GM12875 (cell line): Measurements from ENCODE around the gene EGFL8.

Experiments
- H3K4me3 ChIP-seq: one replicate; pipeline ENCODE4 v1.5.1; 2011; ENCODE audit warnings: low read depth, low read length, control low read depth
- TF ChIP-seq, protein P1 (sequence below): IDR thresholded peaks from 2 replicates; pipeline ENCODE4 v1.5.1; 2011; ENCODE audit warnings: low read depth, mild to moderate bottlenecking, control low read depth, inconsistent platforms, low read length, moderate library complexity, borderline replicate concordance; ENCODE audit not compliant: insufficient read depth

The EGFL8 gene

DNA sequence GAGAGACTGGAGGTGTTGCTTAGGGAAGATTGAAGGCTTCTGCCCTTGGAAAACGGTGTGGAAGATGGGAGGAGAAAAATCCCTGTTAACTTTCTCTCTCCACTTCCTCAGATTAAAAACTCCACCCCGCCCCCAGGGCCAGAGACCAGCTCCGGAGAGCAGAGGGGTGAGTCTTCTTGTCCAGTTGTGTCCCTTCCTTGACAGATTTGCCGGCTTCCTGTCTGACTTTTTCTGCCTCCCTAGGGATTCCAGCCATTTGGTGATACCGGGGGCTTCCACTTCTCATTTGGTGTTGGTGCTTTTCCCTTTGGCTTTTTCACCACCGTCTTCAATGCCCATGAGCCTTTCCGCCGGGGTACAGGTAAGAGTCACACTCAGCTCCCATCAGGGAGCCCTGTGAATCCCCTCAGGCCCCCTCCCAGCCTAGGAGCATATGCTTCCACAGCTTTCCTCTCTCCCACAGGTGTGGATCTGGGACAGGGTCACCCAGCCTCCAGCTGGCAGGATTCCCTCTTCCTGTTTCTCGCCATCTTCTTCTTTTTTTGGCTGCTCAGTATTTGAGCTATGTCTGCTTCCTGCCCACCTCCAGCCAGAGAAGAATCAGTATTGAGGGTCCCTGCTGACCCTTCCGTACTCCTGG, 15.5 kb downstream of the EGFL8 start:
- TF ChIP-seq, protein P1, sequence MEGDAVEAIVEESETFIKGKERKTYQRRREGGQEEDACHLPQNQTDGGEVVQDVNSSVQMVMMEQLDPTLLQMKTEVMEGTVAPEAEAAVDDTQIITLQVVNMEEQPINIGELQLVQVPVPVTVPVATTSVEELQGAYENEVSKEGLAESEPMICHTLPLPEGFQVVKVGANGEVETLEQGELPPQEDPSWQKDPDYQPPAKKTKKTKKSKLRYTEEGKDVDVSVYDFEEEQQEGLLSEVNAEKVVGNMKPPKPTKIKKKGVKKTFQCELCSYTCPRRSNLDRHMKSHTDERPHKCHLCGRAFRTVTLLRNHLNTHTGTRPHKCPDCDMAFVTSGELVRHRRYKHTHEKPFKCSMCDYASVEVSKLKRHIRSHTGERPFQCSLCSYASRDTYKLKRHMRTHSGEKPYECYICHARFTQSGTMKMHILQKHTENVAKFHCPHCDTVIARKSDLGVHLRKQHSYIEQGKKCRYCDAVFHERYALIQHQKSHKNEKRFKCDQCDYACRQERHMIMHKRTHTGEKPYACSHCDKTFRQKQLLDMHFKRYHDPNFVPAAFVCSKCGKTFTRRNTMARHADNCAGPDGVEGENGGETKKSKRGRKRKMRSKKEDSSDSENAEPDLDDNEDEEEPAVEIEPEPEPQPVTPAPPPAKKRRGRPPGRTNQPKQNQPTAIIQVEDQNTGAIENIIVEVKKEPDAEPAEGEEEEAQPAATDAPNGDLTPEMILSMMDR, result no peak
- H3K4me3 ChIP-seq, result no peak overlapping the region

DNA sequence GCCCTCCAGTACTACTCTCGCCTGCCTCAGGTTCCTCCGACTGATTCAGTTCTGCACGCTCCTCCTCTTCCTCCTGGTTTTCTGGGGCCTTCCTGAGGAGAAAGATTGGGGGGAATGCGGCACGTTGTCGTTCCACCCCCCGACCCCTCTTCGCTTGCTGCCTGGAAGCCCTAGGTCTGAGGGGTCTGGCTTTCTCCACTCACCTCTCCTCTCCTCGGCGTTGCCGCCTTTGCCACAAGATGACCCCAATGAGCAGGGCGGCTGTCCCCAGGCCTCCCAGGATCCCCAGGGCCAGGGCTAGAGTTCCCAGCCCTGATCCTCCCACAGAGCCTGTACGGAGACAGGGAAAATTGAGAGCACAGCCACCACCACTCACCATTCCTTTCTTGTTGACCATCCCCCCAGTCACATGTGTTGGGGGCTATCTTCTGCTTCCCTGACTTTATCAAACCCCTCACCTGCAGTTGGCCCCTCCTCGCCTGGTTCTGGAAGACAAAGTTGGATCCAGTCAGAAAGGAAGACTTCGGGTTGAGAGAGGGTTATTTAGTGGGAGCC, 16.8 kb downstream of the EGFL8 start:
- H3K4me3 ChIP-seq, result no peak overlapping the region
- TF ChIP-seq, protein P1, result no peak

DNA sequence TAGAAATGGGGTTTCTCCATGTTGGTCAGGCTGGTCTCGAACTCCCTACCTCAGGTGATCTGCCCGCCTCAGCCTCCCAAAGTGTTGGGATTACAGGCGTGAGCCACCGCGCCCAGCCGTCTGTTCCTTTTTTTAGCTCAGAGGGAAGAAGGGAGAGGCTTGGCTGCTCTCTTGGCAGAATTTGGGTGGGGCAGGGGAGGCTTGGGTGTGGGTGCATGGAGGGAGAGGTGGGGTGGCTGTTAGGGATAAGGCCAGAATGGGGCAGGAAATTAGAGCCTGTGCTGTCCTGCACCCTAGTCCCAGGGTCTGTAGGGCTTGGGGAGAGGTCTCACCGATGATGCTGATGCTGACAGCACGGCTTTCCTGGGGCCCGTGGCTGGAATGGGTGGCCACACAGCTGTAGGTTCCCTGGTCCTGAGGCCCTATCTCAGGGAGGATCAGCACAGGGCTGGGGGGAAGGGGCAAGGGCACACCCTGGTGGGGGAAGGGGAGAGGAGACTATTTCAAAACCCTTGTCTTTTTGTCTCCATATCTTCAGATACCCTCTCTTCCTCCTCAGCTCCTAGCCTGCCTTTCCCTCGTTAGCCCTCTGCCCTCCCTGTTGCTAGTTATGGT, 17.6 kb downstream of the EGFL8 start:
- TF ChIP-seq, protein P1, result no peak
- no peak overlapping the region for H3K4me3 ChIP-seq

DNA sequence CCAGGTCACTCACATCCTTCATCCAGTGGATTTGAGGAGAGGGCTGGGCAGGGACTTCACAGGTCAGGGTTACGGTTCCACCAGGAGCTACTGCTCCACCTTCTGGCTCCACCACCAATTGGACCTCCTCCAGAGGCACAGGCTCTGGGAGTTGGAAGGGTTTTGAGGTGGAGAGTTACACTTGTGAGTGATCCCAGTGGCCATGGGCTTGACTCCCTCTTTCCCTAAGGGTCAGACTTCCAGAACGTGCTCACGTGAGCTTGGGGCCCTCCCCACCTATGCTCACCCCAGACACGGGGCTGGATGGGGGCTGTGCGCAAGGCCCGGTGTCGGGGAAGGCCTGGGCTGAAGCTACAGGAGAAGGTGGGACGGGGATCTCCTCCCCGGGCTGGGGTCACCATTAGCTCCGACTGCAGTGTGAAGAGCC, 18.2 kb downstream of the EGFL8 start:
- TF ChIP-seq, protein P1, result no peak

DNA sequence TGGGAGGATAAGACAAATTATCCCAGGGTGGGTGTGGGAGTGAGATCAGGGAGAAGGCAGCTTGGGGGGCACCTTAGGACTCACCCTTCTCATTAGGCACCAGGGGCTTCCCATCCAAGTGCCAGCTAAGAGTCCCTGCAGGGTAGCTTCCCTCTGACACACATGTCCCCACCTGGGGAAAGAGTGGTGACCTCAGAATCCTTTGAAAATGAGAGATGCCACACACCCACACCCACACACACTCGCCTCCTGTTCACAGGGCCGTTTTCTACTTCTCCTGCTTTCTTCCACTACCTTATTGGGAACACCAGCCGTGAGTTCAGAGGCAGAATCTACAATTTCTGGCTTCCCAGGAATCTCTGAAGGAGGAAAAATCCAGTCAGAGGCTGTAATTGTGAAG, 18.6 kb downstream of the EGFL8 start:
- TF ChIP-seq, protein P1, result no peak

More for the DNA sequence above, 18.2 kb downstream of the EGFL8 start:
- H3K4me3 ChIP-seq, result no peak overlapping the region

DNA sequence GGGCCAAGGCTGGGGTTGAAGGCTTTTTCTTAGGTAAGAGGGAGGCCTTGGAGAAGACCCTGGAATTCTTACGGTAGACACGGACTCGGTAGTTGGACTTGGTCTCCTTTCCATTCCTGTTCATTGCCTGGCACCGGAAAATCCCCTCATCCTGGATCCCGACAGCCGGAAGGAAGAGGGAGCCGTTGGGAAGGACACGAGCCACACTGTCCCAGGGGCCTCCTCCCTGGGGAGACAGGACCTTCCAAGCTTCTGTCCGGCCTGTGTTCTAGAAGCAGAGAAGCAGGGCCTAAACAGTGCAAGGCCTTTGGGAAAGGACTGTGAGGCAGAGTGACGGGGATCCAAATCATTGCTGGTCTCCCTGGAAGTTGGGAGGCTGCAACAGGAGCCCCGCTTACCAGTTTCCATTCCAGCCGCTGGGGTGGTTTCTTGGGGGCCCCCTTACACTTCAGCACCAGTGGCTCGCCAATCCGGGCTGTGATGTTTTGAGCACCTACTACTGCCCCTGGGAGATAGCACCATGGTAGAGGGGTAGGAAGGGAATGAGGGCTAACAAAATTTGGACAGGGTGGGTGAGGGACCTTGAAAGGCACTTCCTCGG, 19.2 kb downstream of the EGFL8 start:
- no peak overlapping the region for H3K4me3 ChIP-seq
- TF ChIP-seq, protein P1, result no peak

More for the DNA sequence above, 18.6 kb downstream of the EGFL8 start:
- H3K4me3 ChIP-seq, result no peak overlapping the region
